ENCODE data around the gene C1QTNF6.

C1QTNF6 gene

DNA sequence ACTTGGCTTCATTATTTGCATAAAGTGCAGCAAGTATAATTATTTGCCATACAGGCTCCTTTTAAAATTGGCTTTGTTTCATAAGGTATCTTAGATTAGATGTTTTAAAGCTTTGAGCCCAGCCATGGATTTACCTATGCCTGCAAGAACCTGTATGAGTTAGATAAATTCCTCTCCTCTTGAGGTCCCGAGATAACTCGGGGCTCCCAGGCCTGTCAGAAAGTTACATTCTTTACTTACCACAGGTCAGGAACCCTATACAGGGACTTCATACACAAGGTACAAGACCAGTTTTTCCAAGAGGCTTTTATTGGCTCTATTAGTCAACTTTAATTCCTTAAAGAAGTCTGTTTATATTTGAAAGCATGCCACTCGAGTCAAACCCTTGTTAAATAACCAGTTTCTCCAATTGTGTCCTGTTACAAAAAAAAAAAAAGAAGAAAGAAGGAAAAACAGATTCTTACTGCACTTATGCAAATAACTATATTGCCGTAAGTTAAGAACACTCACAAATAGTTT is 2.3 kb upstream of the C1QTNF6 start:
- no peak for DNase-seq (ENCODE audit: low read depth)

- no peak for DNase-seq (ENCODE audit: low read depth)
Observed at GRCh38 chr22:37188901-37189466, 937 bp upstream of the C1QTNF6 start.

DNA sequence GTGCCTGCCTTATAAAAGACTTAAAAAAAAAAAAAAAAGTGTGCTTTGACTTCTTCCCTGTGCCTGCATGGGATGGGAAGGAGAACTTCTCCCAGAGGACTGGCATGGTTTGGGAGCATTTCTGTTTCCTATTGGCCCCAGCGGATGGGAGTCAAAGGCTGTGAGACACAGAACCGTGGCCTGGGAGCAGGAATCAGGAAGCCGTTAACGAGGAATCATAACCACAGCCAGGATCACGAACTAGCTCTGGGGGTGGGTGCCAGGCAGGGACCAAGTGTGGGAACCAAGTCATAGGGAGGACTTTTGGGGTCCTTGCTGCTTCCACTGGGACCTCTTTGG is 526 bp downstream of the C1QTNF6 start:
- DNase-seq (ENCODE audit: low read depth) = no peak

GRCh38 chr22:37186997-37187522 is 987 bp downstream of the C1QTNF6 start:
- no peak for DNase-seq (ENCODE audit: low read depth)

GRCh38 chr22:37186228-37186996 is 1.6 kb downstream of the C1QTNF6 start:
- no peak for DNase-seq (ENCODE audit: low read depth)

DNA sequence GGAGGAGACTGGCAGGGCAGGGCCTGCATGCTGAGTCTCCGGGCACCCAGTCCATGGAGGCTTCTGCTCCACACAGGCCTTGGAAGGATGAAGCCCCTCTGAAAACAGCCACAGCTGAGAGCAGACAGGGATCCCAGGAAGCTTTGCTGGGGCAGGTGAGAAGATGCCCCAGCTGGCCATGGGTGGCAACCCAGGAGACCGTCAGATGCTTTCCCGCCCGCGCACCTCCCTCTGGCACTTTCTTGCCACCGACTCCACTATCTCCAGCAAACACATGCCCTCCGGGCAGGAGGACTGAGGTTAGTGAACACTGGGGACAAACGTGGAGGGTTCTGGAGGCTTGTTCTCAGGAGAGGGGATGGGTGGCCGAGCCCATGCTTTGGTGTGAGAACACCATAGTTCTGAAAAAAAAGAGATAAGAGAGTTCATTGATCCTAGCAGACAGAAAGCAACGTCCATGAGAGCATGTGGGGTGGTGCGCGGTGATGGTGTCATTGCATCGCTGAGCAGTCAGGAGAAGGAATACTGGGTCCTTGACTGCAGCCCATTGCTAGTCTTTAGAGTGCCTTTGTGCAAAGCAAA is 2.3 kb downstream of the C1QTNF6 start:
- DNase-seq (ENCODE audit: low read depth) = no peak

DNA sequence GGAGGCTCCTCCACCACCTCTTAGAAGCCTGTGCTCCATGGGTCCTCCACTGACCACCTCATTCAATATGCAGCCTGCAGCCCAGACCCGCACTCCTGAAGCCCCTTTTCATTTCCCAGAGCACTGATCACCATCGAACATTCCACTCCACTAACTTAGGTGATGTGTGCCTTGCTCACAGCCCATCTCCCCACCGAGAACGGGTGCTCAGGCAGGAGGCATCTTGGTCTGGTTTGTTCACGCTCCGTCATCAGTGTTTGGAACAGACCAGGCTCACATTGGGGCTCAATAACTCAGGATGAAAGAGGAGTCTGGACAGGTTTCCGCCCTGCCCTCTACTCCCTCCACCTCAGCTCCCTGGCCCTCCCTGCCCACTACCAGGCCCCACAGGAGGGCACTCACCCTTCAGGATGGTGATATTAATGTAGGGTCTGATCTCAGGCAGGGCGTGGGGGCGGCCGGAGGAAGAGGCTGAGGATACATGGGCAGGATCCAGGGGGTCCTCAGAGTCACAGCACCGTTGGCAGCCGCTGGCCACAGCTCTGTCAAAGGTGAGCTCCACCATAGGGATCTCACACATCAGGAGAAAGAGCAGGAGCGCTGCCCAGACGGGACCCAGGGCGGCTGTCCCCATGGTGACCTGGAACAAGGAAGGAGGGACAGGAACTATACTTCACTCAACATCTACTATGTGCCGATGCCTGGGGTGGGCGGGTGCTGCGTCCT is 3.1 kb downstream of the C1QTNF6 start:
- DNase-seq (ENCODE audit: low read depth) = no peak

GRCh38 chr22:37184380-37184755 is 3.7 kb downstream of the C1QTNF6 start:
- DNase-seq (ENCODE audit: low read depth) = no peak

- no peak for DNase-seq (ENCODE audit: low read depth)
Observed at GRCh38 chr22:37183432-37184379, 4.3 kb downstream of the C1QTNF6 start.

- no peak for DNase-seq (ENCODE audit: low read depth)
Observed at GRCh38 chr22:37182949-37183245, 5.2 kb downstream of the C1QTNF6 start.

- no peak for DNase-seq (ENCODE audit: low read depth)
Observed at GRCh38 chr22:37182101-37182948, 5.7 kb downstream of the C1QTNF6 start.

DNA sequence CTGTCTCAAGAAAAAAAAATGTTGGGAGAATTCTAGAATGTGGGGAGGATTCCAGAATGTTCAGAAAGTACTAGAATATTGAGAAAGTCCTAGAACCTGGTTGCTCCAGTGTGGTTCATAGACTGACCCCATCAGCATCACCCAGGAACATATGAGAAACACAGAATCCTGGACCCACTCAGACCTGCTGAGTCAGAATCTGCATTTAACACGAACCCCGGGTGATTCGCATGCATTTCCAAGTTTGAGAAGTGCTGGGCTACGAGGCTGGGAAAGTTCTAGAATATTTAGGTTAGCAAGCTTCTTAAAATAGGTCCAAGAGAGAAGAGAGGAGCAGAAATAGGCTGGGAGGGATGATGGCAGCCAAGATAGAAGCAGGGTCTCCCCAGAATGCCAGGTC is 6.4 kb downstream of the C1QTNF6 start:
- DNase-seq (ENCODE audit: low read depth) = no peak

GRCh38 chr22:37180531-37181231 is 7.4 kb downstream of the C1QTNF6 start:
- DNase-seq (ENCODE audit: low read depth) = no peak

DNA sequence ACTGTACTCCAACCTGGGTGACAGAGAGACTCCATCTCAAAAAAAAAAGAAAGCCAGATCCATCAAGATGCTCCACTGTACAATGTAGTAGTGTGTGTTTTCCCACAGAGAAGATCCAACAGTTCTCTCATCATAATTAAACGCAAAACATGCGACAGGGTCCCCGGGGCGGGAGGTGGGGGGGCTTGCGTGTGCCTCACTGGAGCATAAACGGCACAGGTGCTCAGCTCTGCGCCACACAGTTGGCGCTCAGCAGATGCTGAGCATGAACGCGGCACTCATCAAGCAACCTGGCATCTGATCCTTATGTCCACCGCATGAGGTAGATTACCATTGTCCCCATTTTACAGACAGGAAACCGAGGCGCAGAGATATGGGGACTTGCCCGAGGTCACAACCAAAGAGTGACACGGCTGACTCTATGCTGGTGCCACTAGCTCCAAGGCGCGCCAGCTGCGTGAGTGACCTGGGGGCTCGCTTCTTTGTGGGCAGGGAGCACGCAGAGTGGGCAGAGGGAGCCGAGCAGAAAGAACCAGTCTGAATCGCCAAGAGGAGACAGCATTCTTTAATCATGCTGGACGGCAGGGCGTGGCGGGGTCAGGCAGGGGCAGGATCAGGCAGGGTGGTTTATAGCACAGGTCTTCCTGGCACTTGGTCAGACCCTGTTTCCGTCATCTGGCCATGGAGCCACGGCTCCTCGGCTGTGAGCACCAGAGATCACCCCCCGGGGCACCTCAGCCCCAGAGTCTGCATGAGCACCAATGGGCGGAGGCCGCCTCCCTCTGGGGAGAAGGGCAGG is 8.2 kb downstream of the C1QTNF6 start:
- no peak for DNase-seq (ENCODE audit: low read depth)

- DNase-seq (ENCODE audit: low read depth) = no peak
Observed at GRCh38 chr22:37179126-37179470, 8.9 kb downstream of the C1QTNF6 start.

GRCh38 chr22:37178350-37179125 is 9.5 kb downstream of the C1QTNF6 start:
- DNase-seq (ENCODE audit: low read depth) = no peak

GRCh38 chr22:37177755-37178154 is 10.3 kb downstream of the C1QTNF6 start:
- no peak for DNase-seq (ENCODE audit: low read depth)

GRCh38 chr22:37177221-37177620 is 10.8 kb downstream of the C1QTNF6 start:
- no peak for DNase-seq (ENCODE audit: low read depth)
